Lung (tissue), 12 donors: ENCODE results near the gene ZNF334. TPM values are rescaled to one million over a fixed set of nuclear protein-coding genes. Genes with fewer than 3 reads are reported as not detected.
A peak's percentile ranks its signal among the peaks of the same experiment; 100 is the strongest.

Experiments
- ATAC-seq: fragments of 200-7000 bp; cut with Tn5 transposase; one replicate; pipeline ENCODE4 v1.9.1; 2020; ENCODE audit warnings: moderate number of reproducible peaks; ENCODE audit not compliant: insufficient read depth, low FRiP score
- DNase-seq, 3 donors: peaks; one replicate each; pipeline ENCODE4 v3.0.0-alpha.2; 2013 to 2017
- H3K27ac ChIP-seq, 2 donors: one replicate each; pipeline ENCODE4 v1.5.1; 2013; ENCODE audit warnings: mild to moderate bottlenecking in 2 of 2, moderate library complexity in 2 of 2, control low read depth in 1 of 2, inconsistent platforms in 1 of 2, low read depth in 1 of 2, low read length in 1 of 2
- H3K27me3 ChIP-seq, 3 donors: one replicate each; pipeline ENCODE4 v1.5.1; 2013; ENCODE audit warnings: low read length in 2 of 3; ENCODE audit not compliant: control insufficient read depth in 3 of 3, insufficient read depth in 3 of 3
- H3K36me3 ChIP-seq, 4 donors: one replicate each; pipeline ENCODE4 v1.5.1; 2013; ENCODE audit warnings: low read length in 4 of 4, mild to moderate bottlenecking in 1 of 4, moderate library complexity in 1 of 4; ENCODE audit not compliant: control insufficient read depth in 4 of 4, insufficient read depth in 4 of 4
- H3K4me1 ChIP-seq, 5 donors: one replicate each; pipeline ENCODE4 v1.5.1; 2013; ENCODE audit warnings: low read length in 5 of 5, mild to moderate bottlenecking in 2 of 5, moderate library complexity in 1 of 5; ENCODE audit not compliant: control insufficient read depth in 5 of 5, insufficient read depth in 5 of 5
- H3K4me3 ChIP-seq: one replicate; pipeline ENCODE4 v1.5.1; 2013; ENCODE audit warnings: mild to moderate bottlenecking, control low read depth, moderate library complexity
- H3K9ac ChIP-seq, 2 donors: one replicate each; pipeline ENCODE4 v1.5.1; 2013; ENCODE audit warnings: low read length in 2 of 2, control low read depth in 1 of 2; ENCODE audit not compliant: insufficient read depth in 1 of 2
- H3K9me3 ChIP-seq, 4 donors: one replicate each; pipeline ENCODE4 v1.5.1; 2013; ENCODE audit warnings: low read length in 3 of 4, mild to moderate bottlenecking in 1 of 4, moderate library complexity in 1 of 4; ENCODE audit not compliant: control insufficient read depth in 4 of 4, insufficient read depth in 3 of 4
- WGBS, 2 donors: extraction: QIAGEN DNeasy Blood & Tissue Kit; methylation state at CpG; one replicate each; pipeline ENCODE4 v1.1.7; 2013; 5-methylcytosine and 5-hydroxymethylcytosine counted together
- polyA plus RNA-seq, 2 donors: library from polyadenylated mRNA; stranded (reverse); fragments of 200-250 nt; gene quantifications; one replicate each; pipeline ENCODE4 v1.2.1, GENCODE V29; 2013
- total RNA-seq, 2 donors: library from RNA; depleted of rRNA in 1 of 2; stranded (reverse); fragments of >200 nt in 1 of 2; gene quantifications; one replicate each; pipeline ENCODE4 v1.2.1, GENCODE V29; 2014 to 2021
- TF ChIP-seq, protein P1 (sequence below): IDR thresholded peaks from 2 replicates; pipeline ENCODE4 v1.5.1; 2012; ENCODE audit warnings: mild to moderate bottlenecking; ENCODE audit errors: control extremely low read depth, extremely low read depth
- donor health status: control.
- donor health status: control.
- donor health status: Bipolar disorder and iron deficiency.
- donor health status: healthy.
- donor health status: DM: yes; HTN: yes; CAD: no.

The ZNF334 gene
- total and polyA plus RNA-seq, 4 donors = 1.4 to 25.3 (median 5.3) TPM

DNA sequence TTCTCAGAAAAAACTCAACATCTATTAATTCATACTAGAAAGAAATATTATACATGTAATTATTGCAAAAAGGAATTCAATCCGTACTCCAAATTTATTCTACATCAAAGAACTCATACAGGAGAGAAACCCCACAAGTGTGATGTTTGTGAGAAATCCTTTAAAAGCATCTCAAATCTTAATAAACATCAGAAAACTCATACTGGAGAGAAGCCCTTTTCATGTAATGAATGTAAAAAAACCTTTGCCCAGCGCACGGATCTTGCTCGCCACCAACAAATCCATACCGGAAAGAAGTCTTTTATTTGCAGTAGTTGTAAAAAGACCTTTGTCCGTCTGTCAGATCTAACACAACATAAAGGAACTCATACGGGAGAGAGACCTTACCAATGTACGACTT lies 22.0 kb downstream of the ZNF334 start:
- Histone ChIP-seq H3K4me3 (no peak overlapping the region), H3K4me1 (no peaks in the 10 kb centered on the region), H3K9me3 (peaks cover 0 to 3% (median 0%) of the 10 kb centered on the region in 4 donors), H3K36me3 (peaks cover 0 to 2% (median 0%) of the 10 kb centered on the region in 4 donors), H3K27me3 (peaks cover 0 to 3% (median 0%) of the 10 kb centered on the region in 3 donors), H3K27ac (no peak overlapping the region), H3K9ac (no peak overlapping the region)
- 95 to 96% methylated on average over 8 of the region's 8 CpGs for WGBS, 2 donors
- DNase-seq (no peak), ATAC-seq (no peak)
- TF ChIP-seq, protein P1, sequence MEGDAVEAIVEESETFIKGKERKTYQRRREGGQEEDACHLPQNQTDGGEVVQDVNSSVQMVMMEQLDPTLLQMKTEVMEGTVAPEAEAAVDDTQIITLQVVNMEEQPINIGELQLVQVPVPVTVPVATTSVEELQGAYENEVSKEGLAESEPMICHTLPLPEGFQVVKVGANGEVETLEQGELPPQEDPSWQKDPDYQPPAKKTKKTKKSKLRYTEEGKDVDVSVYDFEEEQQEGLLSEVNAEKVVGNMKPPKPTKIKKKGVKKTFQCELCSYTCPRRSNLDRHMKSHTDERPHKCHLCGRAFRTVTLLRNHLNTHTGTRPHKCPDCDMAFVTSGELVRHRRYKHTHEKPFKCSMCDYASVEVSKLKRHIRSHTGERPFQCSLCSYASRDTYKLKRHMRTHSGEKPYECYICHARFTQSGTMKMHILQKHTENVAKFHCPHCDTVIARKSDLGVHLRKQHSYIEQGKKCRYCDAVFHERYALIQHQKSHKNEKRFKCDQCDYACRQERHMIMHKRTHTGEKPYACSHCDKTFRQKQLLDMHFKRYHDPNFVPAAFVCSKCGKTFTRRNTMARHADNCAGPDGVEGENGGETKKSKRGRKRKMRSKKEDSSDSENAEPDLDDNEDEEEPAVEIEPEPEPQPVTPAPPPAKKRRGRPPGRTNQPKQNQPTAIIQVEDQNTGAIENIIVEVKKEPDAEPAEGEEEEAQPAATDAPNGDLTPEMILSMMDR = no peak

DNA sequence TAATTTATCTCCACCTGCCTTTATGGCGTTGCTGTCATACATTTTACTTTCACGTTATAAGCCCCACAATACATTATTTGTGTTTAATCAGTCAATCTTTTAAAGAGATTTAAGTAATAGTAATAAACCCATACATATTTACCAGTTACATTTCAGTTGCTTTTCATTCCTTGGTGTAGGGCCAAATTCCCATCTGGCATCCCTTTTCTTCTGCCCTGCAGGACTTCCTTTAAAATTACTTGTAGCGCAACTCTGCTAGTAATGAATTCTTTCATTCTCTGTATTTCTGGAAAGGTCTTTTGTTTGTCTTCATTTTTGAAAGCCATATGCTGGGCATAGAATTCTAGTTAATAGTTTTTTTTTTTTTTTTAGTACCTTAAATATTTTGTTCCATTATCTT lies 24.9 kb downstream of the ZNF334 start:
- TF ChIP-seq, protein P1 = no peak

GRCh38 chr20:46487628-46488027 lies 25.7 kb downstream of the ZNF334 start:
- Histone ChIP-seq H3K36me3 (peaks cover 0 to 2% (median 0%) of the 10 kb centered on the region in 4 donors), H3K4me3 (no peak overlapping the region), H3K9me3 (no peaks in the 10 kb centered on the region), H3K4me1 (no peaks in the 10 kb centered on the region), H3K27me3 (peaks cover 0 to 3% (median 0%) of the 10 kb centered on the region in 3 donors), H3K27ac (no peak overlapping the region), H3K9ac (no peak overlapping the region)
- ATAC-seq = no peak
- DNase-seq = no peak
- 73 to 85% methylated on average over 2 of the region's 2 CpGs for whole genome bisulfite sequencing, 2 donors
- TF ChIP-seq, protein P1 = no peak

More for the DNA sequence above, 24.9 kb downstream of the ZNF334 start:
- H3K9ac ChIP-seq = no peak overlapping the region
- no peak overlapping the region for H3K4me3 ChIP-seq
- DNase-seq (peak; percentile 29 to 79 (median 76)), ATAC-seq (no peak)
- H3K9me3 ChIP-seq = no peaks in the 10 kb centered on the region
- peaks cover 0 to 2% (median 0%) of the 10 kb centered on the region in 4 donors for H3K36me3 ChIP-seq
- 90 to 91% methylated on average over 3 of the region's 3 CpGs for WGBS, 2 donors
- H3K4me1 ChIP-seq = no peaks in the 10 kb centered on the region
- H3K27ac ChIP-seq = no peak overlapping the region
- H3K27me3 ChIP-seq = peaks cover 0 to 3% (median 0%) of the 10 kb centered on the region in 3 donors

- Histone ChIP-seq H3K36me3 (no peaks in the 10 kb centered on the region), H3K4me1 (no peaks in the 10 kb centered on the region), H3K9ac (no peak overlapping the region), H3K9me3 (no peaks in the 10 kb centered on the region), H3K27ac (no peak overlapping the region), H3K4me3 (no peak overlapping the region), H3K27me3 (peaks cover 0 to 3% (median 0%) of the 10 kb centered on the region in 3 donors)
- WGBS, 2 donors = 39 to 75% methylated on average over 4 of the region's 4 CpGs
- DNase-seq = peak in 1 of 3 donors; percentile 8
- TF ChIP-seq, protein P1 = no peak
- no peak for ATAC-seq
Measured at GRCh38 chr20:46485431-46485830, 27.9 kb downstream of the ZNF334 start.
